ENCODE data around the gene COLQ.

DNA sequence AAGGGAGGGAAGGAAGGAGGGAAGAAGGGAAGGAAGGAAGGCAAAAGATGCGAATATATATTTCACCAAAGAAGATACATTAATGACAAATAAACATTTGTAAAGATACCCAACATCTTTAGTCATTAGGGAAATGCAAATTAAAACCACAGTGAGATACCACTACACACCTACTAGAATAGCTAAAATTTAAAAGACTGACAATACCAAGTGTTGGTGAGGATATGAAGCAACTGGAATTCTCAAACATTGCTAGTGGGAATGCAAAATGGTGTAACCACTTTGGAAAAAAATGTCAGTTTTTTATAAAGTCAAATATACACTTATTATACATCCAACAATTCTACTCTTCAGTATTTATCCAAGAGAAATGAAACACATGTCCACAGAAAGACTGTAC lies 4.3 kb upstream of the COLQ start:
- TF ChIP-seq, protein P1, sequence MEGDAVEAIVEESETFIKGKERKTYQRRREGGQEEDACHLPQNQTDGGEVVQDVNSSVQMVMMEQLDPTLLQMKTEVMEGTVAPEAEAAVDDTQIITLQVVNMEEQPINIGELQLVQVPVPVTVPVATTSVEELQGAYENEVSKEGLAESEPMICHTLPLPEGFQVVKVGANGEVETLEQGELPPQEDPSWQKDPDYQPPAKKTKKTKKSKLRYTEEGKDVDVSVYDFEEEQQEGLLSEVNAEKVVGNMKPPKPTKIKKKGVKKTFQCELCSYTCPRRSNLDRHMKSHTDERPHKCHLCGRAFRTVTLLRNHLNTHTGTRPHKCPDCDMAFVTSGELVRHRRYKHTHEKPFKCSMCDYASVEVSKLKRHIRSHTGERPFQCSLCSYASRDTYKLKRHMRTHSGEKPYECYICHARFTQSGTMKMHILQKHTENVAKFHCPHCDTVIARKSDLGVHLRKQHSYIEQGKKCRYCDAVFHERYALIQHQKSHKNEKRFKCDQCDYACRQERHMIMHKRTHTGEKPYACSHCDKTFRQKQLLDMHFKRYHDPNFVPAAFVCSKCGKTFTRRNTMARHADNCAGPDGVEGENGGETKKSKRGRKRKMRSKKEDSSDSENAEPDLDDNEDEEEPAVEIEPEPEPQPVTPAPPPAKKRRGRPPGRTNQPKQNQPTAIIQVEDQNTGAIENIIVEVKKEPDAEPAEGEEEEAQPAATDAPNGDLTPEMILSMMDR (IDR thresholded peaks at IDR 0.05 in 8 of 11, conservative IDR thresholded peaks at IDR 0.05 in 3 of 11), result no peak
- TF ChIP-seq POLR2A (IDR thresholded peaks at IDR 0.05), result no peak

Measured in spleen (tissue), 7 donors.